Right renal cortex interstitium (tissue), 3 donors: ENCODE measurements around the gene AMBRA1. TPM values are rescaled to one million over a fixed set of nuclear protein-coding genes. Genes with fewer than 3 reads are reported as not detected.
"Not testable (repeated sequence)": the region's sequence is repeated elsewhere in the genome, so short reads cannot be mapped to it uniquely, and the experiment has no call there.

Source experiments
- DNase-seq, 3 donors: peaks; one replicate each; pipeline ENCODE4 v3.0.0-alpha.2; 2013; ENCODE audit warnings: low read depth in 3 of 3, low spot score in 2 of 3
- polyA plus RNA-seq, 3 donors: library from polyadenylated mRNA; unstranded; fragments of 120-200 nt; gene quantifications; one replicate each; pipeline ENCODE4 v1.2.1, GENCODE V29; 2013; ENCODE audit not compliant: insufficient read length in 3 of 3

The AMBRA1 gene
- polyA plus RNA-seq, 3 donors, result 25.2 to 26.9 (median 25.3) TPM

DNA sequence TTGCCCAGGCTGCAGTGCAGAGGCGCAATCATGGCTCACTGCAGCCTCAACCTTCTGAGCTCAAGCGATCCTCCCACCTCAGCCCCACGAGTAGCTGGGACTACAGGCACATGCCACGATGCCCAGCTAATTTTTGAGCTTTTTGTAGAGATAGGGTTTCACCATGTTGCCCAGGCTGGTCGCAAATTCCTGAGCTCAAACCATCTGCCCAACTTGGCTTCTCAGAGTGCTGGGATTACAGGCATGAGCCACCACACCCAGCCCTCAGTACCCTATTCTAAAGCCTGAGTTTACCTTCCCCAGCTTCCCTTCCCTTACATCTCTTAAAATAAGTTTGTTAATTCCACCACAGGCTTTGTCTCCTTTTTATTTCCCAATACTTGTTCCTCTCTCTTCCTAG is 59.1 kb downstream of the AMBRA1 start:
- no peak for DNase-seq

DNA sequence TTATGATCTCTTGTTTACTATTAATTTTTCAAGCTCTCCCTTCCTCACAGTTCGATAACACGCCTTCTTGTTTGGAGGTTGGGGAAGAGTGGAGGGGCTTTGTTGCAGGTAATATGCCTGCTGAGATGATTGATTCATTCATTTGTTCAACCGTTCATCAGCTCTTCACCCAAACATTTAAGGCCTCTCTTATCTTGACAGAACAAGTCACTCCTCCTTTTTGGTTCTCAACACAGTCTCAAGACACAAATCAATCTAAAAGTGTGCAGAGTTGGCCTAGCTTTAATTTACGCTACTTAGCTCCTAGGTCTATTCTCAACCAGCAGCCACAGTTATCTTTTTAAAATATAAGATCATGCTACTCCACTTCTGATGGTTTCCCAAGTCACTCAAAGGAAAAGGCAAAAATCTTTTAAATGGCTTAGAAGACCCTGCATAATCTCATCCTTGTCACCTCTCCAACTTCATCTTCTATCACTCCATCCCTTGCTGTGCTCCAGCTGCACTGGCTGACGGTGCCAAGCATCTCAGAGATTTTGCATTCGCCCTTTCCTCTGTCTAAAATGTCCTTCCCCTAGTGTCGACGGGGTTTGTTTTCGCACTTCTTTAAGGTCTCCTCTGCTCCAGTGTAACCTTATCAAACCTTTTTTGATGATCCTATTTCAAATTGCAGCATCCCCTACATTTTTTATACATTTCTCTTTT is 60.3 kb downstream of the AMBRA1 start:
- DNase-seq, result no peak

DNA sequence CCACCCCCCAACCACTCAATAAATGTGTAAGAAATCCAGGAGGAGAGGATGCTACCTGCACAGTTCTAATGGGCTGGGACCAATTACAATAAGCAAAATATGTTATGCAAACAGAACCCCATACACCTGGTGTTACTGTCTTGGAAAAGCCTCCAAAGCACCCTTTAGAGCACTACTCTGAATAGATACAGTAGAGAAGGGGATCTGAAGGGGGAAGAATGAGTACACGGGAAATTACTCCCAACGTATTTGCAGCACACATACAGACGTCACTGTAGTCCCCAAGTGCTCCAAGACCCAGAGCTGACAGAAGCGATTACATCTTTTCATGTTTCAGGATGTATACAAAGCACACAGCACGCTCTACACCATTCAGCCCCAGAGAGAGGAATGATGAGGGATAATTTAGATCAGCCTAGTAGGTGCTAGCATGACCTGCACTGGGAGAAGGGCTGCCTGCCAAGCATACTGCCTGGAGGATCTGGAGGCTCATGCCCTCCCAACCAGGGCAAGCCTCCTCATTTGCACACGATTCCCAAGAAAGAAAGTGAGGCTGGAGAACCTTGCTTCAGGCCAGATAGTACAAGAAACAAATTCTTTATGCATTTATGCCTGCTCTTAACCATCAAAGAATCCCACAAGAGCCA is 63.8 kb downstream of the AMBRA1 start:
- no peak for DNase-seq

DNA sequence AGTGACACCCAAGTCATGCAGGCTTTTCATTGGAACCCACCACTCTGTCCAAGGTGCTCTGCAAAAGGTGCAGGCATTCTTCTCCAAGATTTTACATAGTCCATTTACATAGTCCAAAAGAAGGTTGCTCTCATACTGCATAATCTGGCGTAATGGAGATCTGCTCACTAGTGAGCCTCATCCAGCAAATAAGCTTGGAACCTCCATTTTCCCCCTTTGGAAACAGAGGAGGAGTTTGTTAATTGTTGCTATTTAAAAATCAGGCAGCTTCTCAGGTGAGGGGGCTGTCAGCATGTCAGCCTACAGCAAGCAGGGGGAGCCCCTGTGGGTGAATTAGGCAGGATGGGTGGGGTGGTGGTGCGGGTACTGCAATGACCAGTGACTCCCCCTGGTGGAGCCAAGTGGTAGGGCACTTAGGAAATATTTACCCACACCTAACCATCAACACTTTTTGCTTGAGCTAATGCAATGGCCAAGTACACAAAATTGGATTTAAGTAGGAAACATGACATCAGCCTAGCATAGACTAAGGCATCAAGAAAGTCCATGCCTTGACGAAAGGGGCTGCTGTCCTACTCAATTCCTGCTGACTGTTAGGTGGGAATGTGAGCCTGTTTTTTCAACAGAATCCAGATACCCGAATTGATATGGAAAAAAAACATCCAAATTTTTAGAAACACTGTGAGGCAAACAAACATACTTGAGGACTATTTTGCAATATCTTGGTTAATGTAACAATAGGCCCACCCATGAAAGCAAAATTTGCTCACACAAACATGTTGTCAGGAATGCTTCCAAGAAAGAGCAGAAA is 64.5 kb downstream of the AMBRA1 start:
- peak in 1 of 3 donors; percentile 33 for DNase-seq

DNA sequence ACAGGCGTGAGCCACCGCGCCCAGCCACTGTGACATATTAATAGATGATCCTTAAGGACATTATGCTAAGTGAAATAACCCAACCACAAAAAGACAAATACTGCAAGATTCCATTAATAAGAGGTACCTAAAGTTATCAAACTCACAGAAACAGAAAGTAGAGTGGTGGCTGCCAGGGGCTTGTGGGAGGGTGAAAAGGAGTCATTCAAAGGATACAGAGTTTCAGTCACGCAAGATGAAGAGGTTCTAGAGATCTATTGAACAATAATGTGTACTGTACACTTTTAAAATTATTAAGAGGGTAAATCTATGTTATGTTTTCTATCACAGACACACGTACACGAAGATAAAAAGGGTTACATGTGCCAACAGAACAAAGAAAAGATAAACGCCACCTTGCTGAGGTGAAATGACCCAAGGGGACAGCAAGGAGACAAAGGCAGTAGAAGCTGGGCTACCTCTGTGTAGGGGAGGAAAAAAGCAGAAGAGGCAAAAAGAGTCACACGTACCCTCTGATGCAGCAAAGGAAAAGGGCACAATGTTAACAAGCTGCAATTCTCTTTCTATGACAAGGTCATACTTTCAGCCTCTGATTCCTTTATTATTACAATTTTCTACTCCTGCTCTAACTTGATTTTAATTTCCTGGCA is 65.3 kb downstream of the AMBRA1 start:
- DNase-seq, result no peak

DNA sequence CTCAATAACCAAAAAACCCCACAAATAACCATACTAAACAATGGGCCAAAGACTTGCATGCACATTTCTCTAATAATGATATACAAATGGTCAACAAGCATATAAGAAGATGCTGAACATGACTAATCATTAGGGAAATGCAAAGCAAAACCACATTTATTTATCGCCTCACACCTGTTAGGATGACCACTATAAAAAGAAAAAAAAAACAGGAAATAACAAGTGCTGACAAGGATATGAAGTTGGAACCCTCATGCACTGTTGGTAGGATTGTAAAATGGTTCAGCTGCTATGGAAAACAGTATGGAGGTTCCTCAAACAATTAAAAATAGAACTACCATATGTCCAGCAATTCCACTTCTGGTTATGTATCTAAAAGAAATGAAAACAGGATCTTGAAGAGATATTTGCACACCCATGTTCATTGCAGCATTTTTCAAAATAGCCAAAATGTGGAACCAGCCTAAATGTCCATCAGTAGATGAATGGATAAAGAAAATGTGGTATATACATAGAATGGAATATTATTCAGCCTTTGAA is 66.2 kb downstream of the AMBRA1 start:
- no peak for DNase-seq

DNA sequence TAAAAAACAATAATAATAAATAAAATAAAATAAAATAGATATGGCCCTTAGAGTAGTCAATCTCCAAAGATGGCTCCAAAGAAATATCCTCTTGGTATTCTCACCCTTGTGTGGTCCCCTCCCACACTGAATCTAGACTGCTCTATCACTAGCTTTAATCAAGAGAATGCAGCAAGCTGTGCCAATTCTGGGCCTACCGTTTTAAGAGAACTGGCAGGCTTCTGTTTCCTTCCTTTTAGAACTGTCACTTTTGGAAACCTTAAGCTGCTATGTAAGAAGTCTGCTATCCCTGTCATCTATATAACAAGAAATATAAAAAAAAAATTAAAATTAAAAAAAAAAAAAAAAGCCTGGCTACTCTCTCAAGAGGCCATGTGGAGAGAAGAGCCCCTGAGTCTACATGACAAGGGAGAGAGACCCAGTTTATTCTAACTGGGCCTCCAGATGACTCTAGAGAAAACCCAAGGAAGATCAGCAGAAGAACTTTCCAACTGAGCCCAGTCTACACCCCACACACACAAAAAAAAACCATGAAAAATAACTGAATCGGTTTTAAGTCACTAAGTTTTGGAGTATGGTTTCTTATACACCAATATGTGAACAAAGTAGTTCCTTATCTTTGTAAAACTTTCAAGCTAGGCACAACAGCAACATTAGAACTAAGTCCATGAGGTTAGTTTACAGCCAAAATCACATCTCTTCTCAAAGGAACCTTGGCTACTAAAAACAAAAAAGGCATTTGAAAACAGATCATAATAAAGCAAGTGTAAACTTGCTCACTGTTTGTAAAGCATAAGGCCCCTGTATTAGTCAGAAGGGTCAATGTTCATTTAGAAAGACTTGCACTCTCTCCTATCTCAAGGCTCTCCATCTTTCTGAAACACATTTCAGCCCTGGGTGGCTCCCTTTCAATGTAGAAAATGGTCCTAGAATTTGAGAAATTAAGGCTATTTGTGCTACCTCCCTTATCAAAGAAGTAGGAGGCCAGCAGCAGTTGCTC is 67.3 kb downstream of the AMBRA1 start:
- DNase-seq, result no peak

DNA sequence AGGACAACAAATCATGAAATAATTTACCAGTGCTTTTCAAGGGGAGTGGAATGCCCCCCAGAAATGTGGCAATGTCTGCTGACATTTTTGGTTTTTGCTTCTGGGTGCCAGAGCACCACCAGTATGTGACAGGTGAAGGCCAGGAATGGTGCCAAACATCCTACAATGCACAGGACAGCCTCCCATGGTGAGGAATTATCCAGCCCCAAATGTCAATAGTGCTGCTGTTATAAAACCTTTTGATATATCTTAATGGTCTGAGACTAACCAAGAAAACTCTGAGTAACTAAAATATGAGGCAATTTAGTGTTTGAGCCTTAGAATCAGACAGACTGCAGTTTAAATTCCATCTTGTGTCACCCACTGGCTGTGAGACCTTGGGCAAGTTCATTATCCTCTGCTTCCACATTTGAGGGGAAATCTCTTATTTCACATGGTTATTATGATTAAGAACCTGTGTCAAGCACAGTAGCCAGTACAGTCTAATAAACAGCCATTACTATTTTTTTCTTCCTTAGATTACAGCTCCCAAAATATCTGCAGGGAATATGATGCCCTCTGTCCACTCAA is 69.5 kb downstream of the AMBRA1 start:
- no peak for DNase-seq

DNA sequence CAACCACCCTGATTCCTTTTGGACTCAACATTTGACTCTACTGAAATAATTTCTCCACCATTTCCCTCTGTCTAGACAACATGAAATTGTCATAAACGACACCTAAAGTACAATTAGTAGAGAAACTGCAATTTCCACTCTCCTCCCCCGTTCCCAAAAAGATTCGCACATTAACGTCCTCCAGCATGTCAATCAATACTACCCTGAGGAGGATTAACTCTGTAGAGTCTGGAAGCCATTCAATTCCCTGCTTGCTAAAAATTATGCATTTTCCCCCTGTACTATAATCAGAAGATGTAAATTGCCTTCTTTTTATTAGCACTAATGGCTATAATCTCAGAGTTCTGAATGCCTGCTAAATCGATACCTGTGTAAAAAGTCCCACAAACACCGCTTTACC is 70.5 kb downstream of the AMBRA1 start:
- no peak for DNase-seq

DNA sequence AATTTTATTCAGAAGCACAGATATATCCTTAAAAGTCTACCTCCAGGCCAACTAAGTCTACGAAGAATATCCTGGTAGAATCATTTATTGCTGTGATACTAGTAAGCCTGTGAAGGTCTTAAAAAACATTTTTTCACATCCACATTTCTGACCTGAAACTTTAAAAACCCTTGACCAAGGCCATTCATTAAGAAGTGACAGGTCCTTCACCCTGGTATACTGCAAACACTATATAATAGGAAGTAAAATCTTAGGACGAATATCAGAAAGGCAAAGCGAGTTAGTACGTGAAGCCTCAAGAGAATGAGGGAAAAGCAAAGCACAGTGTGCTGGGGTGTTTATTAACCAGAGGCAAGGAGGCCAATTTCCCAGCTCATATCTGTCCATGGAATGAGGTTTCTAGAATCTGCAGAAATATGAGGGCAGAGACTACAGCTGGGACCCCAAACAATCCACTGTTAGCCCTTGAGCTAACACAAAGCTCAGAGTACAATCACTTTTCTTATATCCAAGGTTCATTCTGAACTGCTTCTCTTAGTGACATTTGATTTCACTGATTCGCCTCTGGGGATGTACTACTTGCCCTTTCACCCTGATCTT is 71.0 kb downstream of the AMBRA1 start:
- DNase-seq, result no peak

DNA sequence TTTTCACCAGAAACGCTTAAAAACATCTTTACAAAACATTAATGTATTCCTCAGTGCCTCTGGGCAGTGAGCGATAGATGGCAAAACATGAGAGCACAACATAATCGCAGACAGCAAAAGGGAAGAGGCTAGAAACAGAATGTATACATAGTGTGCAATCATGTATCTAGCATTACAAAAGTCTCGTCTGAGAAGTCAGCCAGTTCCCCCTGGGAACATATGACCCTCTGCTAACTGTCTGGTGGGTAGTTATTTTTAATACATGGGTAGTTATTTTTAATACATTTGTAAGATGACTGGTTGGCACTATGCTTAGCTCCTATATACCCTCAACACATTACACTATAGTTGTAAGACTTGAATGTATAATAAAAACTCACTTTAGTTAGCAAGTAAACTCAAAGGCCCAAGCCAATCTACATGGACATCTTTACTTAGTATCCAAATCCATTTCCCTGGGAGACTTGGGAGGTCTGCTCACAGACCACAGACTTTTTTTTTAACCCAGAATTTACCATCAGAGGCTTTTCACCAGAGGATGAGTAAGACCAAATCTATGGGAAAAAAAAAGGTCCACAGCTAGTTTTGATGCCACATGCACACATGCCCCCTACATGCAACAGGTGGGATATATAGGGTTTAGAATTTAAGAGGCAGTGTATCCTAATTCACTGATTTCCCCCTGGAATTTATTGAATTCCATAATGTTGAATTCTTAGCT is 71.7 kb downstream of the AMBRA1 start:
- DNase-seq, result no peak

DNA sequence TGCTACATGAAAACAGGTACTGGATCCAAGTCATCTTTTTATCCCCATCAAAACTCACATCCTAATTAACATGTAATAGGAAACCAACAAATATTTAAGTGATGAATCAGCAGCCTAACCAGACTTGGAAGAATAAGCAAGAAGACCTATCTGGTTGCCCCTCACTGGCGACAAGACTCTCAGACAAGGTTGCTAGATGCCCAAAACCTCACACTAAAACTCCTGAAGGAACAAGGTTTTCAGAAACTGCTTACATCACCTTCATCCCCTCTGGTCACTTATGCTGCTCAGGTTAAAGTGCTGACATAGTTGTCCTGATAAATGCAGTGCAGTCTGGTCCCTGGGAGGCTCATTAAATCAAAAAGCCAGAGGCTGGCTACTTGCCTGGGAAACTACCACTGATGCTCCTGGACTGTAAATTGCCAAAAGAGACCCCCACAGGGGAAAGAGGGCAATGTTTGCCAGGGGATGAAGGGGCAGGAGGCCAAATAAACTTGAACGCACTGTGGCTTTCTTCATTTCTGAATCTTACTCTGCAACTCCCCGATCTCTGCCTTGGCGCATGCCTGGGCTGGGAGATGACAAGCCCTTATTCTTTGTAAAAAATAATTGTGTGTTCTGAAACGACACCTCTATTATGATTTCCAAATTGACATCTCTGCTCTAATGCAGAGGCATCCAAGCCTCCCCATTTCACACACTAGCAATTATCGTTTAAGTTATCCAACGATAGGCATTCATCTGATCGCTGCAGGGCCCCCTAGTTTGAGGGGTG is 72.7 kb downstream of the AMBRA1 start:
- DNase-seq, result no peak

DNA sequence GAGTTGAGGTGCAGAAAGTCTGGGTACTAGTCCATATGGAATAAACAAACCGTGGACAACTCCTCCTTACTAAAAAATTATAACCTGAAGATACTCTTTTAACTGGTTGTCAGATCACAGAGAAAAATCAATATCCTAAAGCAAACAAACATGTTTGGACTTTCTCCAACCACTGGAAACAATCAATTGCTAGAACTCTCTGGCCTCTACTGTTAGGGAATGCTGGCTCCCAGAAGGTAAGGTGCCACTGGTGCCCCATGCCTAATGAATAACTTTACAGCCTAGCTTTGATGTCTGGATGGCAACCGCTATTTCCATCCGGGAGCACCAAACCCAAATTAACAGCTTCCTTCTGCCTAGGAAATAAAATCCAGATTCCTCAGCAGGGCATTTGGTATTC is 74.5 kb downstream of the AMBRA1 start:
- no peak for DNase-seq

DNA sequence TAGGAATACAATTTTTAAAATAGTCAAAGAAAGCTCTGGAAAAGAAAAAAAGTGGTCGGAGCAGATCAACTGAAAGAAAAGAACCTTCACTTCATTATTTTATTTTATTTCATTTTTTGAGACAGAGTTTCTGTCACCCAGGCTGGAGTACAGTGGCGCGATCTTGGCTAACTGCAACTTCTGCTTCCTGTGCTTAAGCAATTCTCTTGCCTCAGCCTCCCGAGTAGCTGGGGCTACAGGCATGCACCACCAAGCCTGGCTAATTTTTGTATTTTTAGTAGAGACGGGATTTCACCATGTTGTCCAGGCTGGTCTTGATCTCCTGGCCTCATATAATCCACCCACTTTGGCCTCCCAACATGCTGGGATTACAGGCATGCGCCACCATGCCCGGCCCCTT is 74.9 kb downstream of the AMBRA1 start:
- not testable (repeated sequence) for DNase-seq

DNA sequence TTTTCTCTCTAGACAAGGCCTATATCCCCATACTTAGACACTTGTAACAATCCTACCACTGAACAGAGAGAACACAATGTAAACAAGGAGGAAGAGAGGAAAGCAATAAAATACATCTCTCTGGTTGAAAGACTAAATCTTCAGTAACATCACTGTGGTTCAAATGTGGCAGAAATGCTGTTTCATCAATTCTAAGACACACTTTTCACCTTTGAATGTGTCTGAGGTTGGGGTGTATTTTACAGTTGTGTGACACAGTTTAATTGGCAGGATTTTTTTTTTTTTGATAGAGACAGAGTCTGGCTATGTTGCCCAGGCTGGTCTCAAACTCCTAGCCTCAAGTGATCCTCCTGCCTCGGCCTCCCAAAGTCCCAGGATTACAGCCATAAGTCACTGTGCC is 79.5 kb downstream of the AMBRA1 start:
- DNase-seq, result no peak

DNA sequence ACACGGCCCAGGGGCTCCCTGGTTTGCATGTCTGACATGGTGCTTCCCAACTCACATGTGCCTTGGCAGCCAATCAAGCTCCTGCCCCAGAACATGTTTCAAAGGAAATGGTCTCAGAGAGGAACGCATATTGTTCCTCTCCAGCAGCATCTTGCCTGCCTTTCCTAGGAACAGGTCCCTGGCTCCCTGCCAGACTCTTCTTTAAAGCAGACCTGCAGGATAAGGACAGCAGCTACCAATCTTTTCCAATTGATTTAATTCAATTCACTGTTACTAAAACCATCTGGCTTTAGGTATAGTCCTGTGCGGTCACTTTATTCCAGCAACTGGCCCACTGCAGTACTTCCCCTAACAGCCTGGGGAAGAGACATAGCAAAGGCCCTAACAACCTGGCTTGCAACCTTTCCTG is 79.9 kb downstream of the AMBRA1 start:
- no peak for DNase-seq

DNA sequence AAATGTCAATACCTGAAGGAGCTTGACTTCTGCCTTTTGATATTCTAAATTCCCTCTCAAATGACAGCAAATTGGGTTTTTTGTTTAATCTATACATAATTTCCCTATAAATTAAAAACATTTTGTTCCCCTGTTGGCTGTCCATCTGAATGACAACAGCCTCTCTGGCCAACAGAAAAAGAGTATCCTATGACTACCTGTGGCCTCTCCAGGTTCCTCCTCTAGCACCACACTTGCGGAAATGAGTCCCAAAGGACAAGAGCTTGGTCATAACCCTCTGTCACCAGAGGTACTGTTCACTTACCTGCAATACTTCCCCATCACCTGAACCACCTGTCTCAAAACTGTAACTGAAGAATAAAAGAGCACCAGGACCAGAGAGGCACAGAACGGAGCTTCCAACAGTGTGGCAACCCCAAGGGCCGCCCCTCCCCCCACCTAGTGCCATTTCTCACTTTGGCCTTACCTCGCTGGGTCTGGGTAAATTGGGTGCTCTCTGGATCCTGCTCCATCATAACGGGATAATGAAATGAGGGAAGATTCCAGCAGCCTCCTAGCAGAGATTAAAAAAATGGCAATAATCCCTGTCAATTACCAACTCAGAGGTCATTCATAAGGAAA is 81.5 kb downstream of the AMBRA1 start:
- DNase-seq, result no peak
